Immature natural killer cell (primary cell): ENCODE data around the gene TLN1. TPM values are rescaled to one million over a fixed set of nuclear protein-coding genes. Genes with fewer than 3 reads are reported as not detected.

Experiments used
- DNase-seq, 3 donors: peaks; one replicate each; pipeline ENCODE4 v3.0.0; 2022; ENCODE audit warnings: mixed read lengths in 1 of 3
- H3K27ac Mint-ChIP-seq, 6 donors: one replicate each; pipeline ENCODE4 v1.8.0; 2020; ENCODE audit warnings: mixed read lengths in 6 of 6, mild to moderate bottlenecking in 5 of 6, inconsistent platforms in 4 of 6, moderate library complexity in 3 of 6
- H3K27me3 Mint-ChIP-seq, 3 donors: one replicate each; pipeline ENCODE4 v1.8.0; 2020 to 2021; ENCODE audit warnings: low read depth in 3 of 3, mild to moderate bottlenecking in 3 of 3, mixed read lengths in 3 of 3, moderate library complexity in 3 of 3, inconsistent platforms in 1 of 3
- H3K36me3 Mint-ChIP-seq, 3 donors: one replicate each; pipeline ENCODE4 v1.8.0; 2020; ENCODE audit warnings: mixed read lengths in 3 of 3, inconsistent platforms in 2 of 3, mild to moderate bottlenecking in 2 of 3
- H3K4me1 Mint-ChIP-seq, 2 donors: one replicate each; pipeline ENCODE4 v1.8.0; 2020; ENCODE audit warnings: inconsistent platforms in 2 of 2, mild to moderate bottlenecking in 2 of 2, mixed read lengths in 2 of 2, moderate library complexity in 1 of 2
- H3K4me3 Mint-ChIP-seq, 5 donors: one replicate each; pipeline ENCODE4 v1.8.0; 2020; ENCODE audit warnings: mild to moderate bottlenecking in 5 of 5, mixed read lengths in 5 of 5, inconsistent platforms in 3 of 5, moderate library complexity in 3 of 5
- H3K9me3 Mint-ChIP-seq, 6 donors: one replicate each; pipeline ENCODE4 v1.8.0; 2020; ENCODE audit warnings: mild to moderate bottlenecking in 6 of 6, mixed read lengths in 6 of 6, inconsistent platforms in 4 of 6, moderate library complexity in 3 of 6
- polyA plus RNA-seq, 3 donors: library from polyadenylated mRNA; unstranded; fragments of 300-500 nt; fragmentation: Illumina TruSeq; gene quantifications; one replicate each; pipeline ENCODE4 v1.2.3, GENCODE V29; 2021

Gene TLN1
- polyA plus RNA-seq, 3 donors from 2014 or later = 21.4 to 260 (median 61.5) TPM

DNA sequence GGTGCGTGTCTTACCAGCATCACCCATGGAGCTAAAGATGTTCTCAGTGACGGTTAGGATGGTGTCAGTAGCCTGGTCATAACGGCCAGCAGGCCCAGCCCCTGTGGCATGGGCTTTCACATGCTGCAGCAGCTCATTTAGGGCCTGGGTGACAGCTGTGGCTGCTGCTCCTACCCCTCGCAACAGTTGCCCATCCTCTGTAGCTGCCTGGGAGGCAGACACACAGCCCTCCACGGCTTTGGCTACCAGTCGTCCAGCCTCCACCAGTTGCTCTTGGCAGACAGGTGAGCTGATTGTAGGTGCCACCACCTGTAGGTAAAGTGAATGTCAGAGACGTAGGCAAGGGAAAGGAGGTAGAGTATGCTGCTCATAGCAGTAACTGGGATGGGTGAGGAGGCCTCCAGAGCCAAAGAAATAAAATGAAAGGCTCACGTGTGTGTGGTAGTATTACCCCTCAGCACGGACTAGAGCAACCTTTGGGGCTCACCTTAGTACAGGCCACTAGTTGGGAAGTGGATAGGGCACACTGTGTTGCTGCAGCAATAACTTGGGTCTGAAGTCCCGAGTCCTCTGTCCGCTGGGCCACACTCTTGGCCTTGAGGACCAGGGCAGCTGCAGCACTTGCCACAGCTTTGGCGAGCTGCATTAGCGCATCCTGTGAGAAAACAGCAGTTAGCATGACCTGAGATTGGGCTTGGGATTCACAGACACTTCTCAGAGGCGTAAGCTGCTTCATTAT lies 14.7 kb downstream of the TLN1 start:
- peaks cover 0 to 5% of the 10 kb centered on the region in 2 donors for H3K4me1 Mint-ChIP-seq
- no peak overlapping the region for H3K4me3 Mint-ChIP-seq
- DNase-seq = no peak
- peaks cover 0 to 5% (median 2%) of the 10 kb centered on the region in 3 donors for H3K27me3 Mint-ChIP-seq
- H3K9me3 Mint-ChIP-seq = no peaks in the 10 kb centered on the region
- peak overlapping the region in 3 of 6 donors; percentile 20 to 74 (median 36) for H3K27ac Mint-ChIP-seq
- H3K36me3 Mint-ChIP-seq = peaks cover 40 to 70% (median 41%) of the 10 kb centered on the region in 3 donors

DNA sequence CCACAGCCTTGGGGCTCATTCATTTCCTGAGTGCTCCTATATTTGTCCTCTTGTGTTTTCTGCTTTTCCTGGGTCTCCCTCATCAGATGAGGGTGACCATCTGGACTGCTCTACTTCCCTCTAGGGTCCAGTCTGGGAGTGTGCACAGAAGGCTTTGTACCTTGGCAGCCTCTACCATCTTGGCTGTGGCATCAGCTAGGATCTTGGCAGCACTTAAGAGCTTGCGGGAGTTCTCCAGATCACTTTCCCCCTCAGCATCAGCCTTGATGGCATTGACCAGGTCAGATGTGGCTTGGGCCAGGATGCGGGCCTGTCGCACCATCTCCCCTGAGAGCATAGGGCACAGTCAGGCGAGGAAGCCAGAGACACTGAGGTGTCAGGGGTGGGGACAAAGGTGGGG lies 15.8 kb downstream of the TLN1 start:
- H3K27me3 Mint-ChIP-seq = peaks cover 0 to 5% (median 2%) of the 10 kb centered on the region in 3 donors
- H3K27ac Mint-ChIP-seq = peak overlapping the region in 5 of 6 donors; percentile 36 to 78 (median 74)
- no peak for DNase-seq
- H3K4me3 Mint-ChIP-seq = no peak overlapping the region
- H3K4me1 Mint-ChIP-seq = no peaks in the 10 kb centered on the region
- no peaks in the 10 kb centered on the region for H3K9me3 Mint-ChIP-seq
- peaks cover 32 to 69% (median 35%) of the 10 kb centered on the region in 3 donors for H3K36me3 Mint-ChIP-seq

DNA sequence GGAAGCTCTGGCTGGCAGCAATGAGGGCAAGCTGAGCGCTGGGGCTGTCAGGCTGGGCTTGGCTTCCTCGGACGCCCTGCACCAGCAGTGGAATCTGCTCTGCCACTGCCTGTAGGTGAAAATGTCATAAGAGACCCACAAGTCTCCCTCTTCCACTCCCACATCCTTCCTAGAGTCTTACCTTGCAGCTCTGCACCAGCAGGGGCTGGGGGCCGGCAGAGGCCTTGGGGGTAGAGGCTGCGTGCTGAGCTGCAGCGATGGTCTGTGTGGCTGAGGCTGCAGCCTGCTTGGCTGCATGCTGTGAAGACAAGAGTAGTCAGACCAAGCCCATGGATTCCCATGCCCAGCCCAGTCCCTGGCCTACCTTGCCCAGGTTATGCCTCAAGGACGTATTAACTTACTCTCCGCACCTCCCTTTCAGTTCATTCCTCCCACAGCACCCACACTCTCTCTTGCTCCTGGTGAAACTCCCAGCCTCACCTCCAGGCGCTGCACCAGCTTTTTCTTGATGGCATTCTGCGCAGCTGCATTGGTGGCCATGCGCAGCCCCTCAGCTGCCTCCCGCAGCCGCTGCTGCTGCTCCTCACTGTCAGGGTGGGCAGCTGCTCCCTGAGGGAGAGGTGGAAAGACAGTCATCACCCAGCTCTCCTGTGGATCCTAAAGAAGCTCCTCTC lies 17.3 kb downstream of the TLN1 start:
- H3K27ac Mint-ChIP-seq = peak overlapping the region in 4 of 6 donors; percentile 40 to 66 (median 48)
- no peak for DNase-seq
- H3K36me3 Mint-ChIP-seq = peaks cover 32 to 73% (median 40%) of the 10 kb centered on the region in 3 donors
- H3K4me1 Mint-ChIP-seq = no peaks in the 10 kb centered on the region
- H3K4me3 Mint-ChIP-seq = no peak overlapping the region
- no peaks in the 10 kb centered on the region for H3K9me3 Mint-ChIP-seq
- H3K27me3 Mint-ChIP-seq = peaks cover 0 to 7% (median 2%) of the 10 kb centered on the region in 3 donors

DNA sequence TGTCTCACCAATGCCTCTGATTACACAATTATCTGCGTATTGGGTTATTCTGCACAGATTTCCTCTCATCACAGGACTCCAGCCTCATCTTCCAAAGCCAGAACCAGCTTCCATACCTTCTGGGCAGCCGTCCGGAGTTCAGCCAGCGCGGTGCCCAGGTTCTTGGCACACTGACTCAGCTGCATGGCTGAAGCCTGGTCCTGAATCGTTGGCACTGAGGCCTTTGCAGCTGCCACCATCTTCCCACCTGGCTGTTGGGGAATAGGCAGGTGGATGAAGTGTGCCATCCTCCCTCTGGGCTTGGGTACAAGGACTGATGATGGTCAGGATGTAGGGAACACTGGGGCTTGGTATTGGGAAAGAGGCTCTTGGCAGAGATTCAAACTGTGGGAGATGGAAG lies 17.9 kb downstream of the TLN1 start:
- Mint-ChIP-seq H3K4me3 (no peak overlapping the region), H3K9me3 (no peaks in the 10 kb centered on the region), H3K27ac (peak overlapping the region in 3 of 6 donors; percentile 5 to 40 (median 39)), H3K4me1 (no peaks in the 10 kb centered on the region), H3K36me3 (peaks cover 26 to 70% (median 35%) of the 10 kb centered on the region in 3 donors), H3K27me3 (peaks cover 0 to 5% (median 2%) of the 10 kb centered on the region in 3 donors)
- DNase-seq = no peak

DNA sequence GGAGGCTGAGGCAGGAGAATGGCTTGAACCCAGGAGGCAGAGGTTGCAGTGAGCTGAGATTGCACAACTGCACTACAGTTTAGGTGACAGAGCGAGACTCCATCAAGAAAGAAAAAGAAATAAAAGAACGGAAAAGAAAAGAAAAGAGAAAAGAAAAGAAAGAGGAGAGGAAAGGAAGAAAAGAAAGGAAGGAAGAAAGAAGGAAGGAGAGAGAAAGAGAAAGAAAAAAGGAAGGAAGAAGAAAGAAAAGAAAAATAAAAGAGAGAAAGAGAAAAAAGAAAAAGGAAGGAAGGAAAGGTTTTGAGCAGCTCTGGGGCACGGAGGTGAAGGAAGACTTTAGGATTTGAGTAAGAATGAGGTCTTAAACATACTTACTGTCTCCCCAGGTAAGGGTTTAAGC lies 18.4 kb downstream of the TLN1 start:
- Mint-ChIP-seq H3K27me3 (peaks cover 0 to 5% (median 2%) of the 10 kb centered on the region in 3 donors), H3K27ac (peak overlapping the region in 1 of 6 donors; percentile 61), H3K4me1 (no peaks in the 10 kb centered on the region), H3K4me3 (no peak overlapping the region), H3K36me3 (peaks cover 25 to 75% (median 38%) of the 10 kb centered on the region in 3 donors), H3K9me3 (no peaks in the 10 kb centered on the region)
- no peak for DNase-seq

DNA sequence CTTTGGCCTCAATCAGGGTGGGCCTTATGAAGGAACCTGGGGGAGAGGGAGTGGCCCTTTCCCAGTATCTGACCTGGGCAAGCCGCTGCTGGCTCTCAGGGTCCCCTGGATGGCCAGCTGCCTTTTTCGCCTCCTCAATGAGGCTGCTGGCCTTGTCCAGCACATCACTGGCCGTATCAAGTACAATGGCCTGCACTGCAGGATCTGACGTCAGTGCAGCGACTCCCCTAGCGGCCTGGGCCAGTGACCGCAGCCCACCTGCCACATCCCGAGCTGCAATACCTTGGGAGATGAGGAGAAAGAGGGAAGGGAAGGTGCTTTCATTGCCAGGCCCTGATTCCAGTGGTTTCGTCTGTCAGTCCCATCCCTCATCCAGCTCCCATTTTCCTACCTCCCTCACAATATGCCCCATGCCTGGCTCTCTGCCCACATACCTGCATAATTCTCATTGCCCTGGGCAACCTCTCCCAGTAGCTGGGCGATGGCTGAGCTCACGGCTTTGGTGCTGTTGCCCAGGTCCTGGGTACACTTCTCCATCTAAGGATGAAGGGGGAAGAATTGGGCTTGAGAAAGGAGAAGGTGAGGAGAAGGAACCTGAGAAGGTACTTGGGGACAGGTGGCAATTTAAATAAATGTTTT lies 19.1 kb downstream of the TLN1 start:
- no peaks in the 10 kb centered on the region for H3K9me3 Mint-ChIP-seq
- H3K27ac Mint-ChIP-seq = no peak overlapping the region
- peaks cover 21 to 75% (median 42%) of the 10 kb centered on the region in 3 donors for H3K36me3 Mint-ChIP-seq
- peaks cover 0 to 5% (median 2%) of the 10 kb centered on the region in 3 donors for H3K27me3 Mint-ChIP-seq
- no peaks in the 10 kb centered on the region for H3K4me1 Mint-ChIP-seq
- no peak for DNase-seq
- no peak overlapping the region for H3K4me3 Mint-ChIP-seq

DNA sequence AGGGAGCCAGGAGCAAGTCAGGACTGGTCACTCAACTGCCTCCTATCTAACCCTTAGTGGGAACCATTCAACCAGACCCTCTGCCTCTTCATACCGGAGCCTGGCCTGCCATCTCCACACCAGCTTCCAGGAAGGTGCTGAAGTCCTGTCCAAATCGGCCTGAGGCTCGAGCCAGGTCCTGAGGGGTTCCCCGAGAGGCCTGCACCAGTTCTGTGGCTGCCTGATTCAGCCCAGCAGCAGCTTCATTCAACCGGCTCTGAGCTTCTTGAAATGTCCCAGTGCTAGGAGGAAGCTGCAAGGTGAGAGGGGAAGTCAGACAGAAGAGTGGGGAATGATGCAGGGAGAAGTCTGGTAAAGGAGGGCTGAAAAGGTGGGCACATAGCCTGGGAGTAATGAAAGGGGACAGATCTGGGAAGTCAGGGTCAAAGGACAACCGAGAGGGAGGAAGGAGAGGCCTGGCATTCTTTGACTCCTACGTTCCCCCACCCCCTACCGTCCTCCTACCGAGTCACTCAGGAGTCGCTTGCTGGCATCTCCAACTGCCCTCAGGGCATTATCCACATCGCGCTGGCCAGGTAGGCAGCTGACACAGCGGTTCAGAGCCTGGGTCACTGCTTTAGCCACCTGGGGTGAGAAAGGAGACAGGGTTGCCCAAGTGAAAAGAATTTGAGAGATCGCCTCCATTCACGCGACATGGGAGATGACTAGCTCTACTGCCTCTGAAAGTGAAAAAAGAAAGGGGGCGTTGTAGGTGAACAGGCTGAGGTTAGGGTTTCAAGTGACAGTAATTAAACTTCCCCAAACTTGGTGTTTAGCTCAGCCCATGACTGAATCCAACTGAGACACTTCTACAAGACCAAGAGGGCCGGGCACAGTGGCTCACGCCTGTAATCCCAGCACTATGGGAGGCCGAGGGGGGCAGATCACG lies 20.2 kb downstream of the TLN1 start:
- Mint-ChIP-seq H3K27ac (peak overlapping the region in 2 of 6 donors; percentile 39 to 83), H3K4me3 (no peak overlapping the region), H3K9me3 (no peaks in the 10 kb centered on the region), H3K36me3 (peaks cover 27 to 81% (median 49%) of the 10 kb centered on the region in 3 donors), H3K27me3 (peaks cover 0 to 2% (median 2%) of the 10 kb centered on the region in 3 donors), H3K4me1 (no peaks in the 10 kb centered on the region)
- no peak for DNase-seq

DNA sequence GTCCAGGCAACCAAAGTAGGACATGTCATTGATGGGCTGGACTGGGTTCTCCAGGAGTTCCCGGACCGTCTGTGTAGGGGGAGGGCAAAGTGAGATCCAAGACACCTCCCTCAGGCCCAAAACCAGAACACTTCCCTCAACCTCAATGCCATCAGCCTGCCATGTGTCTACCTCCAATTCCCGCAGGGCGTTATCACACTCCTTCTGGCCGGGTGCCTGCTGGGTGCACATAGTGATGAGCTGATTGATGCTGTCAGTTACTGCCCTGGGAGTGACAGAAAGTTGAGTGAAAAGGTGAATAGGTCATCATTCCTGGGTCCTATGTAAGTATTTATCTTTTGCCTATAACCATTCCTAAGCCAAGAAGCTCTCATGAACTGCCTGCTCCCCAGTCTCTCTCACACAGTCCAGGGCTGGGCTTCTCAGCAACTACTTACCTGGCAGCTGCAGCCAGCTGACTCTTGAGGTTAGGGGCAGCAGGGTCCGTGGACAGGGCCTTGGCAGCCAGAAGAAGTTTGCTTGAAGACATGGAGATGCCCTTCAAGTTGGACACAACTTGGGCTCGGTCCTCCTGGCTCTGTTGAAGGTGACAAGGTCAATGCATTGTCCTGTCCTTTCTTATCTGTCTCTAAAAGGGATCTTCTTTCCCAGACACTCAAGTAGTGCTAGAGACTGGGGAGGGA lies 21.0 kb downstream of the TLN1 start:
- peak overlapping the region in 3 of 6 donors; percentile 2 to 39 (median 30) for H3K27ac Mint-ChIP-seq
- DNase-seq = no peak
- no peaks in the 10 kb centered on the region for H3K9me3 Mint-ChIP-seq
- H3K4me3 Mint-ChIP-seq = no peak overlapping the region
- peaks cover 21 to 80% (median 44%) of the 10 kb centered on the region in 3 donors for H3K36me3 Mint-ChIP-seq
- H3K27me3 Mint-ChIP-seq = peaks cover 0 to 2% (median 2%) of the 10 kb centered on the region in 3 donors
- H3K4me1 Mint-ChIP-seq = no peaks in the 10 kb centered on the region

DNA sequence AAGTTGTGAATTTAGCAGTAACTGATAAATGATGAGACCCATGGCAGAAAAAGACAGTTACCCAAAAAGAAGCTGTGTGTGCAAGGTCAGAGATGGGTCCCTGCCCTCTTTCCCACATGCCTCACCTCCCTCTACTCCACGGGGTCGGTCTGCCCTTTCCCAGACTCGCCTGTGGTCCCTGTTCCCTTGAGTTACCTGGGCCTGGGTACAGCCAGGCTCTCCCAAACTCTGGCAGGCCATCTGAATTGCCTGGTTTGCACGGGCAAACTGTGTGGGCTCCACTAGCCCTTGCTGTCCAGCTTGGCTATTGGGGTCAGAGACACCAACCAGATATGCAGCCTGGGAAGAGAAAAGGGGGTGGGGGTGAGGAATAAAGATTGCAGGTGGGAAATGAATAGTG lies 23.8 kb downstream of the TLN1 start:
- Mint-ChIP-seq H3K4me3 (no peak overlapping the region), H3K36me3 (peaks cover 10 to 76% (median 48%) of the 10 kb centered on the region in 3 donors), H3K27me3 (peaks cover 0 to 2% (median 0%) of the 10 kb centered on the region in 3 donors), H3K27ac (peak overlapping the region in 2 of 6 donors; percentile 9 to 60), H3K9me3 (no peaks in the 10 kb centered on the region), H3K4me1 (no peaks in the 10 kb centered on the region)
- DNase-seq = no peak

DNA sequence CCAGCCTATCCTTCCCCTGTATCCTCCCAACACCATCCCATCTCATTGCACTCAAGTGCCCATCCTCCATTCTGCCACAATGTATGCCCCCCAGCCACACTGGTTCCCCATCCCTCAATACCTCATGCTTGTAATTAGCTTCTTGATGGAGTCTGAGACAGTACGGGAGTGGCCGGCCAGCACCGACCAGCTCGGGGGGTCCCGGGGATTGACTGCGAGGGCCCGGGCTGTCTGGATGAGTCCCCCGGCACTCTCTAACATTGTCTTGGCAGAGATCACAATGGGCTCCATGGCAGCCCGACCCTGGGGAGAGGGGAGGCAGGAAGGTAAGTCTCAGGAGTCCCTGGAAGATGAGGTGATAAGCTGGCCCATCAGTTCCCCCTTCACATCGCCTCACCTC lies 25.0 kb downstream of the TLN1 start:
- H3K4me3 Mint-ChIP-seq = no peak overlapping the region
- no peaks in the 10 kb centered on the region for H3K9me3 Mint-ChIP-seq
- H3K27ac Mint-ChIP-seq = peak overlapping the region in 2 of 6 donors; percentile 55 to 68
- peaks cover 0 to 2% (median 0%) of the 10 kb centered on the region in 3 donors for H3K27me3 Mint-ChIP-seq
- peaks cover 16 to 77% (median 52%) of the 10 kb centered on the region in 3 donors for H3K36me3 Mint-ChIP-seq
- no peaks in the 10 kb centered on the region for H3K4me1 Mint-ChIP-seq
- no peak for DNase-seq

DNA sequence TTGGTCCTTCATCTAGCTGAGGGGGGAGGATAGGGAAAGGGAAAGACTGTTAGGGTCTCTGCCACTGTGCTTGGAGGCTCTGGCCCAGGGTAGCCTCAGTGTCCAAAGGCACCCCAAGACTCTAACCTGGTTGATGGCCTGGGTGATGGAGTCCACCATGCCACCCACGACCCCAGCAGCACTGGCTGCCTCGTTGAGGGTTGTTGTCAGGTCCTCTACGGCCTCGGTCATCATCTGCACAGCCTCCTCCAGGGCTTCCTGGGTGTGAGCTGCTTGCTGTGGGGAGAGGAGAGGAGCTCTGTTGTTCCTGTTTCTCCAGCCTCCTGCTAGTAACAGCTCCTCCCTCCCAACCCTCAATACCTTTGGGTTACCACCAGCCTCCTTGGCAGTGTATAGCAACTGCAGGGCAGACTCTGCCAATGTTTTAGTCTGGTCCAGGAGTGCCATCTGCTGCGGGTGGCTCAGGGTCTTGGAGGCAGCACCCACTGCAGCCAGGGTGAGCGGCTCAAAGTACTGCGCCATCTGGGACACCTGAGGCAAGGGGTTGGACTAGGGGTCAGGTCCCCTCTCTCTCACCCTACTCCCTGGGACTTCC lies 26.1 kb downstream of the TLN1 start:
- H3K36me3 Mint-ChIP-seq = peaks cover 16 to 68% (median 47%) of the 10 kb centered on the region in 3 donors
- H3K27ac Mint-ChIP-seq = peak overlapping the region in 1 of 6 donors; percentile 58
- no peaks in the 10 kb centered on the region for H3K9me3 Mint-ChIP-seq

DNA sequence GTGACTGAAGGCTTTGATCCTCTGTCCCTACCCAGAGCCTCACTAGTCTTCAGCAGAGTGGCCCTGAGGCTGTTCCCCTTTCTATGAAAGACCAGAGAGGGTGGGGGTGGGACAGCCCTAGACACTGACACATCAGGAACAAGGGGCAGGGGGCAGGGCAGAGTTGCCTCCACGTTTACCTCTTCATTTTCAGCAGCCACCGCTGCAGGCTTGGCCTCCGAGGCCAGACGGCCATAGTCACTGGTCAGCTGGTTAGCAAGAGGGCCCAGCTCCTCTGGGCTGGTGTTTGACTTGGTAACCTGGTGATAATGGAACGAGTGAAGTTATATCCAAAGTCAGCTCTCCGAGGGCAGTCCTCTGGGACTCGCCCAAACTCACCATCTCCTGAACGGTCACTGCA lies 26.6 kb downstream of the TLN1 start:
- Mint-ChIP-seq H3K27ac (peak overlapping the region in 1 of 6 donors; percentile 58), H3K4me1 (no peaks in the 10 kb centered on the region), H3K4me3 (no peak overlapping the region), H3K36me3 (peaks cover 16 to 62% (median 42%) of the 10 kb centered on the region in 3 donors), H3K27me3 (no peaks in the 10 kb centered on the region), H3K9me3 (no peaks in the 10 kb centered on the region)
- no peak for DNase-seq

More for the DNA sequence above, 26.1 kb downstream of the TLN1 start:
- no peak for DNase-seq
- Mint-ChIP-seq H3K4me1 (no peaks in the 10 kb centered on the region), H3K4me3 (no peak overlapping the region), H3K27me3 (peaks cover 0 to 2% (median 0%) of the 10 kb centered on the region in 3 donors)
